RWPE2 (cell line): Measurements from ENCODE around the gene PPM1H.

Source experiments
- ATAC-seq: fragments of 200-7000 bp; cut with Tn5 transposase; 3 replicates; pipeline ENCODE4 v1.9.1; 2021; ENCODE audit warnings: low read depth
- DNase-seq: peaks from one replicate; pipeline ENCODE4 v3.0.0-alpha.2; 2020; ENCODE audit warnings: low spot score
- H3K27ac ChIP-seq: fragments of 450-650 bp; 2 replicates; pipeline ENCODE4 v1.5.1; 2017; ENCODE audit warnings: mild to moderate bottlenecking; ENCODE audit not compliant: poor library complexity, severe bottlenecking
- H3K27me3 ChIP-seq: fragments of 250-450 bp; sonication (Bioruptor Pico); 2 replicates; pipeline ENCODE4 v1.5.1; 2021; ENCODE audit warnings: mild to moderate bottlenecking, moderate library complexity; ENCODE audit not compliant: insufficient read depth, poor library complexity, severe bottlenecking
- H3K36me3 ChIP-seq: fragments of 250-450 bp; sonication (Bioruptor Pico); 2 replicates; pipeline ENCODE4 v1.5.1; 2020; ENCODE audit warnings: low read depth, mild to moderate bottlenecking, moderate library complexity
- H3K4me1 ChIP-seq: fragments of 250-450 bp; sonication (Bioruptor Pico); 2 replicates; pipeline ENCODE4 v1.5.1; 2021; ENCODE audit warnings: mild to moderate bottlenecking, moderate library complexity; ENCODE audit not compliant: insufficient read depth, poor library complexity, severe bottlenecking
- H3K4me3 ChIP-seq: fragments of 250-450 bp; sonication (Bioruptor Pico); 2 replicates; pipeline ENCODE4 v1.5.1; 2021; ENCODE audit warnings: mild to moderate bottlenecking, moderate library complexity; ENCODE audit not compliant: severe bottlenecking
- H3K9me3 ChIP-seq: fragments of 250-450 bp; sonication (Bioruptor Pico); 2 replicates; pipeline ENCODE4 v1.5.1; 2021; ENCODE audit warnings: mild to moderate bottlenecking, moderate library complexity; ENCODE audit not compliant: severe bottlenecking
- TF ChIP-seq, protein P1 (sequence below): fragments of 450-650 bp; IDR thresholded peaks from one replicate; pipeline ENCODE4 v1.5.1; 2017; ENCODE audit warnings: mild to moderate bottlenecking, moderate library complexity; ENCODE audit not compliant: poor library complexity, severe bottlenecking

The PPM1H gene, protein sequence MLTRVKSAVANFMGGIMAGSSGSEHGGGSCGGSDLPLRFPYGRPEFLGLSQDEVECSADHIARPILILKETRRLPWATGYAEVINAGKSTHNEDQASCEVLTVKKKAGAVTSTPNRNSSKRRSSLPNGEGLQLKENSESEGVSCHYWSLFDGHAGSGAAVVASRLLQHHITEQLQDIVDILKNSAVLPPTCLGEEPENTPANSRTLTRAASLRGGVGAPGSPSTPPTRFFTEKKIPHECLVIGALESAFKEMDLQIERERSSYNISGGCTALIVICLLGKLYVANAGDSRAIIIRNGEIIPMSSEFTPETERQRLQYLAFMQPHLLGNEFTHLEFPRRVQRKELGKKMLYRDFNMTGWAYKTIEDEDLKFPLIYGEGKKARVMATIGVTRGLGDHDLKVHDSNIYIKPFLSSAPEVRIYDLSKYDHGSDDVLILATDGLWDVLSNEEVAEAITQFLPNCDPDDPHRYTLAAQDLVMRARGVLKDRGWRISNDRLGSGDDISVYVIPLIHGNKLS

DNA sequence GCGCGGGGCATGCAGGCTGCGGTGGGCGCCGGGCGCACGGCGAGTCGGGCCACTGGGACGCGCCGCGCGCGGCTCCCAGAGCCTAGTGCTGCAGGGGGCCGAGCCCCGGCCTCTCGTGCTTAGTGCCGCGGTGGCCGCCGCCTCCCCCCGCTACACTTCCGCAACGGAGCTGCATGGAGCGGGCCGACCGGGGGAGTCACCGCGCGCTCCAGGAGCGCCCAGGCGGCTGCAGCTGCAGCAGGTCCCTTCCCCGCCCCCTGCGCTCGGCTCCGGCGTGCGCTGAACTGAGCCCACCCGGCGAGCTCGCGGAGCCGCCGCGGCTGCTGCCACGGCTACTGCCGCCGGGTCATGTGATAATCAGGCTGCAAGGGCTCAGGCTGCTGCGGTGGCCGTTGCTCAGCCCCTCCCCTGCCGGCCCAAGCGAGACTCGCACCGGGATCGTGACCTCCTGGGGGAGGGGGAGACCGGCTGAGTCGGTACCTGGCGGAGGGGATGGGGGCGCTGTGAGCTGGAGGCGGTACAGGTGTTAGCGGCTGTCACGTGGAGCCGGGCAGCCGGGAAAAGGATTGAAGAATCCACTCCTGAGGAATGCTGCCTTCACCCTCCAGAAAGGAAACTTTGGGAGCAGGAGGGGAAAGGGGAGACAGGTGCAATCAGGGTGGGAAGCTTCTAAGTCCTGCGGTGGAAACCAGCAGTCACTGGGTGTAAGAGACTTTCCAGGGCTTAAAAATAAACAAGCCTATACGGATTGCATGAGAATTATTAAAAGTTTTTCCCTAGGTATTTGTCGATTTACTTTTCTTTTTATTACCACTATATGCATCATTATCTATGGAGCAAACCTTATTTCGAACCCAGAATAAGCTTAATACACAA is at the start of gene PPM1H:
TSS of gene PPM1H (minus strand) at position 352 of the 876 bp plus-strand sequence. CDS start 414 bp downstream, outside the sequence.
- peak; percentile 64 for DNase-seq
- Histone ChIP-seq H3K36me3 (no peaks in the 10 kb centered on the region), H3K9me3 (no peaks in the 10 kb centered on the region), H3K27ac (no peak within 1 kb of the TSS), H3K4me3 (peak within 1 kb of the TSS; percentile 42), H3K4me1 (peaks cover 6% of the 10 kb centered on the region), H3K27me3 (peaks cover 70% of the 10 kb centered on the region)
- TF ChIP-seq, protein P1, sequence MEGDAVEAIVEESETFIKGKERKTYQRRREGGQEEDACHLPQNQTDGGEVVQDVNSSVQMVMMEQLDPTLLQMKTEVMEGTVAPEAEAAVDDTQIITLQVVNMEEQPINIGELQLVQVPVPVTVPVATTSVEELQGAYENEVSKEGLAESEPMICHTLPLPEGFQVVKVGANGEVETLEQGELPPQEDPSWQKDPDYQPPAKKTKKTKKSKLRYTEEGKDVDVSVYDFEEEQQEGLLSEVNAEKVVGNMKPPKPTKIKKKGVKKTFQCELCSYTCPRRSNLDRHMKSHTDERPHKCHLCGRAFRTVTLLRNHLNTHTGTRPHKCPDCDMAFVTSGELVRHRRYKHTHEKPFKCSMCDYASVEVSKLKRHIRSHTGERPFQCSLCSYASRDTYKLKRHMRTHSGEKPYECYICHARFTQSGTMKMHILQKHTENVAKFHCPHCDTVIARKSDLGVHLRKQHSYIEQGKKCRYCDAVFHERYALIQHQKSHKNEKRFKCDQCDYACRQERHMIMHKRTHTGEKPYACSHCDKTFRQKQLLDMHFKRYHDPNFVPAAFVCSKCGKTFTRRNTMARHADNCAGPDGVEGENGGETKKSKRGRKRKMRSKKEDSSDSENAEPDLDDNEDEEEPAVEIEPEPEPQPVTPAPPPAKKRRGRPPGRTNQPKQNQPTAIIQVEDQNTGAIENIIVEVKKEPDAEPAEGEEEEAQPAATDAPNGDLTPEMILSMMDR: peak; percentile 28
- peak; percentile 62 for ATAC-seq

DNA sequence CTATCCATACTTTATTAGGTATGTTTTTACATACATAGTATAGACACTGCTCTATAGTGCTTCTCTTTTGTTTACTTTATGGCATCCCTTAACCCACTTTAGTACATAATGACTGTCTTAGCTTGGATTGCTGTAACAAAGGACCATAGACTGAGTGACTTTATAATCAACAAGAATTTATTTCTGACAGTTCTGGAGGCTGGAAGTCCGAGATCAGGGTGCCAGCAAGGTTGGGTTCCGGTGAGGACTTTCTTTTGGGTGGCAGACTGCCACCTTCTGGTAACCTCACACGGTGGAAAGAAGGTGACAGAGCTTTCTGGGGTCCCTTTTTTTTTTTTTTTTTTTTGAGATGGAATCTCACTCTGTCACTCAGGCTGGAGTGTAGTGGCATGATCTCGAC is 48.6 kb upstream of the PPM1H start:
- Histone ChIP-seq H3K27me3 (peaks cover 15% of the 10 kb centered on the region), H3K4me1 (no peaks in the 10 kb centered on the region), H3K27ac (no peak overlapping the region), H3K9me3 (no peaks in the 10 kb centered on the region), H3K4me3 (no peak overlapping the region), H3K36me3 (no peaks in the 10 kb centered on the region)
- ATAC-seq: no peak
- no peak for DNase-seq
- TF ChIP-seq, protein P1: peak; percentile 23

DNA sequence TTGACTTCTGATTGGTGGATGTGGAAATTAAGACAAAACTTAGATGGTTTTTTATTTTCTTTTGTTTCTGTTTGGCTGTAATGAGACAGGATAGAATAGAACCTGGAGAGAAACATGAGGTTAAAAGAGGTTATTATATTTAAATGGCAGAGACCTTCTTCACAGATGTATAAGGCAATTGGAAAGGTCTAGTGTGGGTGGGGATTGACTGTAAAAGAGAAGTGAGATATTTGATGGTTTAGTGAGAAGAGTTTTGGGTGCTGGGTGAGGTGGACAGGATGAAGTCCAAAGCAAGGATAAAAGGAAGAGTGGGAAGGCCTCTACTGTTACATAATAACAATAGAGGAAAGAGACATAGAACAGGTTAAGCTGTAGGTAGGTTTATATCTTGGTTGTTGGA is 43.8 kb upstream of the PPM1H start:
- peaks cover 8% of the 10 kb centered on the region for H3K27me3 ChIP-seq
- H3K4me1 ChIP-seq: no peaks in the 10 kb centered on the region
- H3K4me3 ChIP-seq: no peak overlapping the region
- DNase-seq (no peak), ATAC-seq (no peak)
- no peak overlapping the region for H3K27ac ChIP-seq
- no peaks in the 10 kb centered on the region for H3K36me3 ChIP-seq
- H3K9me3 ChIP-seq: no peaks in the 10 kb centered on the region
- TF ChIP-seq, protein P1: no peak

DNA sequence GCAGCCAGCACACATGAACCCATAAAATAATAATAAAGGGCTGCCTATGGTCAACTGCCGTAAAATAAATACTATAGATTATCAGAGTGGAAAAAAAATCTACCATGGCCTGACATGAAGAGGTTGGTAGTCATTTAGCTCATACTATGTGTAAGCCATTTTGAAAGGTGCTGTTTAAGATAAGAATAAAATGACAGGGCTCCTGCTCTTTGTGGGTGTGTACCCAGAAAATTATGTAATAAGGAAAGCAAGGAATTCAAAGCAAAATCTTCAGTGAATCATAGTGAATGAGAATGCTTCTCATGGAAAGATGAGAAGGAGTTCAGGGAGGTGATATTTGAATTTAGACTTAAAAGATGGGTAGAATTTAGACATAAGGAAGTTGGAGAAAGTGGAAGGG is 42.9 kb upstream of the PPM1H start:
- Histone ChIP-seq H3K9me3 (no peaks in the 10 kb centered on the region), H3K27me3 (peaks cover 8% of the 10 kb centered on the region), H3K4me3 (no peak overlapping the region), H3K27ac (no peak overlapping the region), H3K4me1 (no peaks in the 10 kb centered on the region), H3K36me3 (no peaks in the 10 kb centered on the region)
- no peak for DNase-seq
- ATAC-seq: no peak
- TF ChIP-seq, protein P1: no peak
